Measurements from ENCODE around the gene ZNF780A. TPM values are rescaled to one million over a fixed set of nuclear protein-coding genes. Genes with fewer than 3 reads are reported as not detected.

Gene ZNF780A
- total and polyA plus RNA-seq, 2 of the 13 experiments (the other 11 are each of a cell fraction or from before 2014, with no cell fraction given): 13.5 to 22.7 TPM

- TF ChIP-seq KLF16 (CRISPR knock-in tag; IDR thresholded peaks at IDR 0.05) (peak; percentile 39 to 67; a peak in 1 of 4 replicates), PHF8 (CRISPR knock-in tag; IDR thresholded peaks at IDR 0.05) (peak; percentile 93), ARID2 (CRISPR knock-in tag; IDR thresholded peaks at IDR 0.05; ENCODE audit: borderline replicate concordance) (peak; percentile 94), TCF12 (IDR thresholded peaks at IDR 0.05) (no peak), TCF12 (CRISPR knock-in tag; IDR thresholded peaks at IDR 0.05) (0 out of 2 replicates have a peak, but pooled peaks have one; percentile 62), ZBTB40 (IDR thresholded peaks at IDR 0.05) (peak; percentile 24), ZBTB40 (CRISPR knock-in tag; IDR thresholded peaks at IDR 0.05) (peak; percentile 89), ZSCAN29 (CRISPR knock-in tag; conservative IDR thresholded peaks at IDR 0.05) (peak; percentile 48; the same call in 1 of the 2 replicates), ZBTB7A (CRISPR knock-in tag; IDR thresholded peaks at IDR 0.05) (no peak), GATAD2A (CRISPR knock-in tag; IDR thresholded peaks at IDR 0.05) (peak; percentile 25; the same call in 1 of the 2 replicates), AGO2 (optimal IDR thresholded peaks at IDR 0.05; ENCODE audit: low read depth, low read length) (peak; percentile 65), ZNF589 (CRISPR knock-in tag; conservative IDR thresholded peaks at IDR 0.05) (0 out of 2 replicates have a peak, but pooled peaks have one; percentile 50), ATF4 (CRISPR knock-in tag; IDR thresholded peaks at IDR 0.05) (peak in 1 of 2 experiments; percentile 61; a peak in 1 of 4 replicates), MEIS2 (CRISPR knock-in tag; IDR thresholded peaks at IDR 0.05) (no peak), ZNF782 (CRISPR knock-in tag; IDR thresholded peaks at IDR 0.05; ENCODE audit: borderline replicate concordance) (peak; percentile 86), NR0B2 (CRISPR knock-in tag; IDR thresholded peaks at IDR 0.05) (0 out of 2 replicates have a peak, but pooled peaks have one; percentile 45), MYC (CRISPR knock-in tag; IDR thresholded peaks at IDR 0.05; ENCODE audit: borderline replicate concordance) (peak; percentile 71), NCOR1 (IDR thresholded peaks at IDR 0.05; ENCODE audit: borderline replicate concordance, low read length) (no peak), KLF11 (CRISPR knock-in tag; IDR thresholded peaks at IDR 0.05) (no peak), BHLHE40 (IDR thresholded peaks at IDR 0.05; ENCODE audit: low read length) (0 out of 2 replicates have a peak, but pooled peaks have one; percentile 30), ZNF20 (CRISPR knock-in tag; IDR thresholded peaks at IDR 0.05) (no peak)
Measured at GRCh38 chr19:40055832-40056504, 34.8 kb downstream of the ZNF780A start, which contains the start of gene ZNF780B (continued).
